Right cardiac atrium (tissue), 5 donors: ENCODE data around the gene SPEF1. TPM values are rescaled to one million over a fixed set of nuclear protein-coding genes. Genes with fewer than 3 reads are reported as not detected.

Experiments used
- ATAC-seq, 2 donors: fragments of 200-7000 bp; cut with Tn5 transposase; one replicate each; pipeline versions ENCODE4 v1.8.0 to v1.9.1; 2020; ENCODE audit warnings: moderate library complexity in 2 of 2, mild to moderate bottlenecking in 1 of 2
- DNase-seq, 3 donors: peaks; one replicate each; pipeline ENCODE4 v3.0.0-alpha.2; 2020
- H3K27ac ChIP-seq: one replicate; pipeline ENCODE4 v1.5.1; 2013; ENCODE audit warnings: mild to moderate bottlenecking, low read length, control low read depth, moderate library complexity
- H3K27me3 ChIP-seq: one replicate; pipeline ENCODE4 v1.6.1; 2013; ENCODE audit not compliant: control insufficient read depth, insufficient read depth
- H3K4me1 ChIP-seq: one replicate; pipeline ENCODE4 v1.6.1; 2013; ENCODE audit warnings: low read length; ENCODE audit not compliant: control insufficient read depth, insufficient read depth
- H3K4me3 ChIP-seq: one replicate; pipeline ENCODE4 v1.5.1; 2013; ENCODE audit warnings: low read length, control low read depth
- H3K9me3 ChIP-seq: one replicate; pipeline ENCODE4 v1.6.1; 2013; ENCODE audit warnings: low read length; ENCODE audit not compliant: control insufficient read depth
- WGBS: extraction: QIAGEN DNeasy Blood & Tissue Kit; methylation state at CpG from one replicate; pipeline ENCODE4 v1.1.7; 2013; 5-methylcytosine and 5-hydroxymethylcytosine counted together
- intact Hi-C, 4 donors: fragments of 100-400 bp; cut with DNase I; formaldehyde crosslinking; loops; one replicate each; pipeline versions ENCODE4 v1.11.0 to v1.14.0; 2022 to 2023
- polyA plus RNA-seq: library from polyadenylated mRNA; stranded (reverse); fragments of 200-250 nt; gene quantifications from one replicate; pipeline ENCODE4 v1.2.3, GENCODE V29; 2013
- total RNA-seq, 4 donors: library from RNA; stranded (reverse); fragmentation: NEBNext Ultra II Directional; extraction: Animal tissue kit (Norgen Biotek cat#: 25700); gene quantifications; one replicate each; pipeline ENCODE4 v1.2.1, GENCODE V29; 2021
- donor health status: healthy with polysubstance abuse.
- donor health status: DM: no; HTN: yes; CAD: no.
- donor health status: DM: no; HTN: no; CAD: no.
- donor health status: DM: no; HTN: yes; CAD: no; lungs with severe emphysema.
- donor health status: DM: yes; HTN: yes; CAD: no.

SPEF1 gene
- total and polyA plus RNA-seq, 5 donors, result 0.07 to 0.50 TPM; not detected in 3

DNA sequence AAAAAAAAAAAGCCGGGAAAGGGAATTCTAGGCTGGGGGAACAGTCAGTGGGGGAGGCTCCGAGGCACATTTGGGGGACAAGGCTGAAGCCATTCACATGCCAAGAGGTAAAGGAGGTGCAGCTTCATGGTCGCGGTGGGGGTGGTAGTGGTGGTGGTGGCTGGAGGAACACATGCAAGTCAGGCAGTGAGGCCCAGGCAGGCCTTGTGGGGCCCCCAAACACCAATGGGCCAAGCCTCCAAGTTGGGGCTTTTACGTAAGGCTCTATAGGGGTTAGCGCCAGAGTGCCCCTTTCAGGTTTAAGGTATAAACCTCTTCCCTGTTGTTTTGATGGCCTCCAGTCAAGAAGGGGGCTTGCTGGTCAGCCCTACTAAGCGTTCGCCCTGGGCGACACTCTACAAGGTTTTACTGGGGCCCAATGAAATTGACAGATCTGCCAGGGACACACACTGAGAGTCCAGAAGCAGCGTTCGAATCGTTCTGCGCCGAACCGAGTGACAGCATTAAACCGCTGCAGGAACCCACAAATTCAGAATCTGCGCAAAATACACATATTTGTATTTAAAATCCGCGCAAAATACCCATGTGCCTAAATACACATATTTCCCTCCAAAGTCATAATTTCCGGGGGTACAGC lies 38.3 kb upstream of the SPEF1 start:
- peak overlapping the region; percentile 99 for H3K27ac ChIP-seq
- intact Hi-C loops, result loop anchor here in 3 of 4 donors (2.0 to 5.0 kb wide), 2 partner anchors 32 to 35 kb away; partner anchors contain the start of gene CENPB (in 2 of the 3)
- no peaks in the 10 kb centered on the region for H3K27me3 ChIP-seq
- H3K9me3 ChIP-seq, result no peaks in the 10 kb centered on the region
- peak in 1 of 3 donors; percentile 69 for DNase-seq
- peaks cover 12% of the 10 kb centered on the region for H3K4me1 ChIP-seq
- peak overlapping the region; percentile 47 for H3K4me3 ChIP-seq
- WGBS, result 62% methylated on average over 20 of the region's 20 CpGs
- no peak for ATAC-seq

DNA sequence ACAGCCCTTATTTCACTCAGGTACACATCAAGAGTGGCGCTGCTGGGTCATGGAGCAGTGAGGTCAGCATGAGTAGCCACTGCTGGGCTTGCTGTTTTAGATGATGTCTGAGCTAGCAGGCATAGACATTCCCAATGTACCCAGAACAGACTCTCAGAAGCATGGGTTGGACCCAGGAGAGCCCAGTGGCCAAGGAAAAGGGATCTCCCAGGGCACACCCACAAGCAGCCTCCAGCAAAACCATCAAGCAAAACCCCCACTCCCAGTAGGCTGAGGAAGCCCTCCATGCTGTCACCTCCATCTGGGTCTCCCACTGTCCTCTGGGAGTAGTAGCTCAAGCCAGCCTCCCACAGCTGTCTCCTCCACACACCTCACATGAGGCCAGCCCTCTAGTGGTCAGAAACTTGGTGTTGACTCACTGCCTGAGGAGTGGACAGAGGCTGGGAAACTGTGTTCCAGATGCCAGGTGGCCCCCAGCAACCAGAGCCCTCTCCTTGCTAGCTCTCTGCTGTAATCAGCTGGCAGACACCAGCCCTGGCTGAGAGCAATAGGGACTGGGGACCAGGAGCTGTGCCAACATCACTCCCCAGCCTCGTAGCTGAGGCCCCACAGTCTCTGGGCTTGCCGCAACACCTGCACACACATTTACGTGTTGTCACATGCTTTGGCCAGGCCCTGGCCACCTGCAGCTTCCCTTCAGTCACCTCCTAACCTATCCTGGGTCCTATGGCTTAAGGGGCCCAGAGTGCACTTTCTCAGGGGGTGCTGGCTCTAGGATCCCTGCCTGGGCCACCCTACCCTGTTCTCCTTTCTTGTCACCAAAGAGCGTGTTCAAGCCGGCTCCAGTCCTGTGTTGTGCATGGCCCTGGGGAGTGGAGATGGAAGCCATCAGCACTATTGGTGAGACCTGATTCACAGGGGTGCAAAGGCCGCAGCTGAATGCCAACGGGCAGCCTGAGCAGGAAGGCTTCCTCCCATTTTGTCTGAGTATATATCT lies 37.2 kb upstream of the SPEF1 start:
- Histone ChIP-seq H3K27me3 (no peaks in the 10 kb centered on the region), H3K4me1 (peaks cover 12% of the 10 kb centered on the region), H3K27ac (peak overlapping the region; percentile 83), H3K9me3 (no peaks in the 10 kb centered on the region), H3K4me3 (no peak overlapping the region)
- peak; percentile 69 to 83 (median 82) for DNase-seq
- 77% methylated on average over 8 of the region's 8 CpGs for WGBS
- intact Hi-C loops, result no loop called here
- ATAC-seq, result peak; percentile 54 to 56

DNA sequence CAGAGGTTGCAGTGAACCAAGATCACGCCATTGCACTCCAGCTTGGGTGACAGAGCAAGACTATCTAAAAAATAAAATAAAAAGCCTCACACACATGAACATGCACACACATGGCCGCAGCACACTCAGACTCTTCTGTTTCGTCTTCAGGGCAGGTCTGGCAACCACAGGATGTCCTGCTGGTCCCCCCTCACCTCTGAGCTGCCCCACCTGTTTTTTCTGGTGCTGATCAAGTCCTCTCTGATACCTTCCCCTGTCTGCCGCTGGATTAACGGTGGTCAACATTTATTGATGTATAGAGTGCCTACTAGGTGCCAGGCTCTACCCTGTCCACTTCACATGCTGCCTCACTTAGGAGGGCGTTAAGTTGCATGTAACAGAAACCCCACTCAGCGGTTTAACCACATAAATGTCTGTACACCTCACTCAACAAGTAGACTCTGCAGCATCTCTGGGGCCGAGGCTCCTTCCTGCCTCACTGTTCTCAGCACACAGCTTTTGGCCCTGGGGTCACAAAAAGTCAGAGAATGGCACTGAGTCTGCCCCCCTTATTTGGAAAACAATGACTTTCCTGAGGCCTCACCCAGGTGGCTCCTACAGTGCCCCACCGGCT lies 34.6 kb upstream of the SPEF1 start:
- Histone ChIP-seq H3K27me3 (no peaks in the 10 kb centered on the region), H3K9me3 (no peaks in the 10 kb centered on the region), H3K4me1 (peaks cover 14% of the 10 kb centered on the region), H3K27ac (no peak overlapping the region), H3K4me3 (no peak overlapping the region)
- 77% methylated on average over 9 of the region's 9 CpGs for WGBS
- ATAC-seq (no peak), DNase-seq (no peak)
- intact Hi-C loops, result no loop called here

DNA sequence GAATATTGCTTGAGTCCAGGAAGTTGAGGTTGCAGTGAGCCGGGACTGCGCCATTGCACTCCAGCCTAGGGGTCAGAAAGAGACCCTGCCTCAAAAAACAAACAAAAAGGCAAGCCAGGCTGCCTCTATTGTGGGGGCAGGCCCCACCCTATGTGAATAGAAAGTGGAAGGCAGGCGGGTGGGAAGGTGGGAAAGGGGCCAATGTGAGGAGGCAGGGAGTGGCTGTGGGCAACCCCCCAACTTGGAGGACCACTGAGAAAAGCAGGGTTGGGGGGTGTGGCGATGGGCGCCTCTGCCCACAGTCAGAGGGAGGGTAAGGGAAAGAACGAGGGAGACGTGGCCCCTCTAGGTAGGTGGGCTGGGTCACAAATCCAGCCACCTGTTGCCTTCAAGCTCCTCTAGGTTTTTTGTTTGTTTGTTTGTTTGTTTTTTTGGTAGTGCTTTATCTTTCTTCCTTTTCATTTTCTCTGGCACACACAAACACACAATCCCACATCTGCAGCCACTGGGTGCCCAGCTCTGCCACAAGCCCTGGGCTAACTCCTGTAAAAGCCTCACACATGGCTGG lies 33.8 kb upstream of the SPEF1 start:
- ATAC-seq (no peak), DNase-seq (no peak)
- H3K9me3 ChIP-seq, result no peaks in the 10 kb centered on the region
- intact Hi-C loops, result no loop called here
- H3K4me3 ChIP-seq, result no peak overlapping the region
- H3K27ac ChIP-seq, result no peak overlapping the region
- 81% methylated on average over 7 of the region's 7 CpGs for WGBS
- H3K4me1 ChIP-seq, result peaks cover 14% of the 10 kb centered on the region
- H3K27me3 ChIP-seq, result no peaks in the 10 kb centered on the region

DNA sequence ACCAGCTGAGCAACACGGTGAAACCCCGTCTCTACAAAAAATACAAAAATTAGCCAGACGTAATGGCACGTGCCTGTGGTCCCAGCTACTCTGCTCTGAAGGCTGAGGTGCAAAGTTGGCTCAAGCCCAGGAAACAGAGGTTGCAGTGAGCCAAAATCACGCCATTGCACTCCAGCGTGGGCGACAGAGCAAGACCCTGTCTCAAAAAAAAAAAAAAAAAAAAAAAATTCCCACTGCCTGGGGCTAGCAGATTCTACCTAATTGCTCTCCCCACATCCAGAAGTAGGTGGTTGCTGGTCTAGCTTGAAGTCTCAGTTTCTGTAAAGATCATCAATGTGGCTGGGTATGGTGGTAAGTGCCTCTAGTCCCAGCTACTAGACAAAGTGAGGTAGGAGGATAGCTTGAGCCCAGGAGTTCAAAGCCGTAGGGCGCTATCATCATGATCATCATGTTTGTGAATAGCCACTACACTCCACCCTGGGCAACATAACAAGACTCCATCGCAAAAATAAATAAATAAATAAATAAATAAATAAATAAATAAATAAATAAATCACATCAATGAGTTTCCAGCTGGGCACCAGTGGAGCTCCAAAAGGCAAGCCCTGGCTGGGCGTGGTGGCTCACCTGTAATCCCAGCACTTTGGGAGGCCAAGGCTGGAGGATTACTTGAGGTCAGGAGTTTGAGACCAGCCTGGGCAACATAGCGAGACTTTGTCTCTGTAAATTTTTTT lies 32.8 kb upstream of the SPEF1 start:
- Histone ChIP-seq H3K27ac (no peak overlapping the region), H3K9me3 (no peaks in the 10 kb centered on the region), H3K27me3 (no peaks in the 10 kb centered on the region), H3K4me3 (no peak overlapping the region), H3K4me1 (peaks cover 11% of the 10 kb centered on the region)
- ATAC-seq (no peak), DNase-seq (no peak)
- 88% methylated on average over 12 of the region's 12 CpGs for WGBS
- intact Hi-C loops, result no loop called here

DNA sequence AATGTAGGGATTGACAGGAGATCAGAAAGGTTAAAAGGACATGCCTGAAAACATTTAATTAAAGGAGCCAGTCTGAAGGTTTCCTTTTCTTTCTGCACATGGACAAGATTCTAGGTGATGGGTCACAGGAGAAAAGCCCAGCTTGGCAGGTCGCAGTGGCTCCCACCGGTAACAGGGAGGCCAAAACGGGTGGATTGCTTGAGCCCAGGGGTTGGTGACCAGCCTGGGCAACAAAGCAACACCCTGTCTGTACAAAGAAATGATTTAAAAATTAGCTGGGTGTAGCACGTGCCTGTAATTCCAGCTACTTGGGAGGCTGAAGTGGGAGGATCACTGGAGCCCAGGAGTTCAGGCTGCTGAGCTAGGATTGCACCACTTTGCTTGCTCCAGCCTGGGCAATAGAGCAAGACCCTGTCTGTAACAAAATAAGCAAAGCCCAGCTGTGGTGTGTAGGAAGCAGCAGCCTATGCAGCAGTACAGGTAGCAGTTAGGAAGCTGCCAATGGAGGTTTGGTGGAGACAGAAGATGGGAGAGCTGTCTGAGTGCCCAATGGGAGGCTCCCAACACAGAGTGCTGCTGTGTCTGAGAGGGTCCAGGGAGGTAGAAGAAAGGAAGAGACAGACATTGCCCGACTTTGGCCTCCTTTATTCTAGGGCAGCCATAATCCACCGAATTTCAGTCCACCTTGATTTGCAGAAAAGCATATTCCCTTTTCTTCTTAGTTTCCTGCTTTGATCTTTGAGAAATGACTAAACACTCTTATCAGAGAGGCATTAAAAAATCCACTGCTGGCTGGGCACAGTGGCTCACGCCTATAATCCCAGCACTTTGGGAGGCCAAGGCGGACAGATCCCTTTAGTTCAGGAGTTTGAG lies 32.0 kb upstream of the SPEF1 start:
- 74% methylated on average over 8 of the region's 8 CpGs for WGBS
- DNase-seq (no peak), ATAC-seq (no peak)
- H3K27ac ChIP-seq, result no peak overlapping the region
- H3K27me3 ChIP-seq, result no peaks in the 10 kb centered on the region
- H3K4me3 ChIP-seq, result no peak overlapping the region
- no peaks in the 10 kb centered on the region for H3K9me3 ChIP-seq
- intact Hi-C loops, result no loop called here
- peaks cover 6% of the 10 kb centered on the region for H3K4me1 ChIP-seq

DNA sequence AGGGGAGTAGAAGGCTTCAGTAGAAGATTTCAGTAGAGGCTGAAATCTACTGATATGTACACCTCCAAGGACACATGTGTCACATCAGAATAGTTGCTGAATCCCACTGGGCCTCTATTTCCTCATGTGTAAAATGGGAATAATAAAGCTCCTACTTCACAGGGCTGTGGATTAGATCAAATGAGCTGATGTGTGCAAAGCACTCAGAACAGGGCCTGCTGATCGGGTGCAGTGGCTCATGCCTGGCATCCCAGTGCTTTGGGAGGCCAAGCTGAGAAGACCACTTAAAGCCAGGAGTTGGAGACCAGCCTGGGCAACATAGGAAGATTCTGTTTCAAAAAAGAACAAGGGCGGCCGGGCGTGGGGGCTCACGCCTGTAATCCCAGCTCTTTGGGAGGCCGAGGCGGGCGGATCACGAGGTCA lies 31.0 kb upstream of the SPEF1 start:
- WGBS, result 94% methylated on average over 9 of the region's 9 CpGs
- DNase-seq (no peak), ATAC-seq (no peak)
- intact Hi-C loops, result no loop called here
- H3K4me3 ChIP-seq, result no peak overlapping the region
- no peaks in the 10 kb centered on the region for H3K9me3 ChIP-seq
- H3K4me1 ChIP-seq, result peaks cover 11% of the 10 kb centered on the region
- H3K27me3 ChIP-seq, result no peaks in the 10 kb centered on the region
- H3K27ac ChIP-seq, result peak overlapping the region; percentile 59

DNA sequence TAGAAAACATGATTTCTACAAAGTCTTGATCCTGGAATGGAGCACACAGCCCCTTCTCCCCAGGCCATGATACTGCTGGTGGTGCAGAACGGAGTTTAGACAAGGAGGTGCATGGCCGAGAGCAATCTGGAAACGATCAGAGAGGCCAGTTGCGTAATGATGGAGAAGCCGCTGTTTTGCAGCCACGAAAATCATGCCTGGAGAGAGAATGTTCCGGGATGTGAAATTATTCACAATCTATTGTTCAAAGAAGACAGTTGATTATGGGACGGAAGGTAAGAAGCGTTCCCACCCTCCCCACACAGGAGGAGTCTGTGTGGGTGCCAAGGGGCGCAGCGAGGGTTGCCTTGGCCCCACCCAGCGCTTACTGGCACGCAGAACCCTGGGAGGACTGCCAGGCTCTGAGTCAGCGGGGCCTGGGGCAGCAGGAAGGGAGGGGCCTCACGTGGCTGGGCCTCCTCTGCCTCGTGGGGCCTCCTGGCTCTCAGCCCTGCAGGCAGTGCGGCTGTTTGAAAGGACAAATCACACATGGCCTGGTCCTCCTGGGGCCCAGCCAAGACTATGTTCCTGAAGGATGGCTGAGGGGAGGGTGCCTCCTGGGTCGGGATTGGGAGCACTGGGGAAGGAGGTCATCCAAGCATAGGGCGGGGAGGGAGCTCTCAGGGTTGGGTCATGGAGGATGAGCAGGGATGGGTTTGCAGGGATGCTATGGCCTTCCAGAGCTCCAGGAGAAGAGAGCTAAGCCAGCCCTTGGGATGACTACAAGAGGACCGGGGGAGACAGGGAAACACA lies 30.4 kb upstream of the SPEF1 start:
- no peaks in the 10 kb centered on the region for H3K9me3 ChIP-seq
- peak; percentile 91 to 92 for ATAC-seq
- no peaks in the 10 kb centered on the region for H3K27me3 ChIP-seq
- intact Hi-C loops, result no loop called here
- peak overlapping the region; percentile 92 for H3K27ac ChIP-seq
- peak; percentile 98 to 100 (median 100) for DNase-seq
- H3K4me1 ChIP-seq, result peaks cover 14% of the 10 kb centered on the region
- H3K4me3 ChIP-seq, result peak overlapping the region; percentile 27
- 2% methylated on average over 20 of the region's 20 CpGs for WGBS

DNA sequence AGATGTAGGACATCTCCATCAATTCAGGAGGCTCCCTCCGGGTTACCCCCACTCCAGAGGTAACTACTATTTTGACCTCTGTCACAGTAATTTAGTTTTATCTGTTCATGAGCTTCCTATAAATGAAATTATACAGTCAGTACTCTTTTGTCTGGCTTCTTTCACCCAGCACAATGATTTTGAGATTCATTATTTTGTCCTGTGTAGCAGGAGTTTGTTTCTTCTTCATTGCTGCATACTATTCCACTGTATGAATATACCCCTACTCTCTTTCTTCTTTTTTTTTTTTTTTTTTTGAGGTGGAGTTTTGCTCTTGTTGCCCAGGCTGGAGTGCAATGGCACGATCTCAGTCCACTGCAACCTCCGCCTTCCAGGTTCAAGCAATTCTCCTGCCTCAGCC lies 27.3 kb upstream of the SPEF1 start:
- Histone ChIP-seq H3K27me3 (no peaks in the 10 kb centered on the region), H3K9me3 (no peaks in the 10 kb centered on the region), H3K4me3 (no peak overlapping the region), H3K4me1 (peaks cover 14% of the 10 kb centered on the region), H3K27ac (peak overlapping the region; percentile 99)
- no peak for DNase-seq
- intact Hi-C loops, result no loop called here
- no peak for ATAC-seq
- WGBS, result 89% methylated on average over 3 of the region's 3 CpGs
